ENCODE measurements around the gene PHACTR1. TPM values are rescaled to one million over a fixed set of nuclear protein-coding genes. Genes with fewer than 3 reads are reported as not detected.

The PHACTR1 gene
- total and polyA plus RNA-seq, 9 of the 15 experiments (the other 6 are each of a cell fraction or from before 2014, with no cell fraction given) = 11.5 to 32.6 (median 22.0) TPM

- ChIA-PET POLR2A (no interaction called here), CTCF (ENCODE audit: low intra/inter-chr PET ratio) (no interaction called here)
- Histone ChIP-seq H3K27ac (ENCODE audit: extremely low read depth, low read depth, low read length) (no peak overlapping the region), H3K4me1 (replicated peaks in 1 of 2; ENCODE audit: control insufficient read depth in 2 of 2, insufficient read depth in 2 of 2, low read length in 2 of 2) (no peaks in the 10 kb centered on the region), H3K27me3 (ENCODE audit: control insufficient read depth in 2 of 2, insufficient read depth in 2 of 2, low read length in 2 of 2) (0 out of 5 replicates have a peak, but pooled peaks cover 0 to 3% of the 10 kb centered on the region in 2 experiments), H2AFZ (ENCODE audit: low read depth, low read length) (no peak overlapping the region), H3K79me2 (ENCODE audit: control insufficient read depth, insufficient read depth, low read length) (no peaks in the 10 kb centered on the region), H3K4me2 (ENCODE audit: insufficient read depth, low read length) (no peak overlapping the region), H3K36me3 (ENCODE audit: control insufficient read depth, insufficient read depth, low read length) (no peaks in the 10 kb centered on the region), H3K4me3 (no peak overlapping the region), H4K20me1 (replicated peaks; ENCODE audit: control insufficient read depth, insufficient read depth, low read length) (no peaks in the 10 kb centered on the region), H3K9me3 (replicated peaks; ENCODE audit: control insufficient read depth, insufficient read depth, low read depth, low read length) (no peaks in the 10 kb centered on the region), H3K9me1 (ENCODE audit: control insufficient read depth, insufficient read depth, low read length) (no peaks in the 10 kb centered on the region), H3K9ac (ENCODE audit: insufficient read depth in 1 of 2, low read depth in 2 of 2, low read length in 2 of 2) (no peak overlapping the region)
- TF ChIP-seq ZNF121 (CRISPR knock-in tag; conservative IDR thresholded peaks at IDR 0.05) = no peak
- TF ChIP-seq MBD1 (CRISPR knock-in tag; IDR thresholded peaks at IDR 0.05) = no peak
- TF ChIP-seq NRF1 (conservative IDR thresholded peaks at IDR 0.05 in 1 of 2, IDR thresholded peaks at IDR 0.05 in 1 of 2) = no peak
- no peak for TF ChIP-seq HDAC6 (IDR thresholded peaks at IDR 0.05; ENCODE audit: low read depth, low read length)
- no peak for TF ChIP-seq CTCFL (IDR thresholded peaks at IDR 0.05; ENCODE audit: borderline replicate concordance, insufficient read depth, low read depth, low read length, poor library complexity, severe bottlenecking)
- TF ChIP-seq IRF2 (CRISPR knock-in tag; IDR thresholded peaks at IDR 0.05) = no peak
- no peak for TF ChIP-seq TAL1 (IDR thresholded peaks at IDR 0.05)
- no peak for TF ChIP-seq TCF7L2 (IDR thresholded peaks at IDR 0.05; ENCODE audit: low read depth, low read length)
- no peak for TF ChIP-seq ZNF436 (CRISPR knock-in tag; IDR thresholded peaks at IDR 0.05)
- TF ChIP-seq GTF2A2 (tag; IDR thresholded peaks at IDR 0.05) = no peak
- TF ChIP-seq SRSF9 (IDR thresholded peaks at IDR 0.05; ENCODE audit: borderline replicate concordance, low read depth, low read length) = no peak
- BruUV-seq (replicated peaks) = no TSS peak
- ATAC-seq (no peak), FAIRE-seq (no peak), DNase-seq (ENCODE audit: extremely low read depth in 1 of 4, low spot score in 3 of 4) (no peak)
- in situ Hi-C loops (cut with MboI) (no loop called here), intact Hi-C loops (cut with micrococcal nuclease) (no loop called here)
Observed at GRCh38 chr6:12714022-12714421, 2.5 kb upstream of the PHACTR1 start.
